ENCODE measurements around the gene IL20.

DNA sequence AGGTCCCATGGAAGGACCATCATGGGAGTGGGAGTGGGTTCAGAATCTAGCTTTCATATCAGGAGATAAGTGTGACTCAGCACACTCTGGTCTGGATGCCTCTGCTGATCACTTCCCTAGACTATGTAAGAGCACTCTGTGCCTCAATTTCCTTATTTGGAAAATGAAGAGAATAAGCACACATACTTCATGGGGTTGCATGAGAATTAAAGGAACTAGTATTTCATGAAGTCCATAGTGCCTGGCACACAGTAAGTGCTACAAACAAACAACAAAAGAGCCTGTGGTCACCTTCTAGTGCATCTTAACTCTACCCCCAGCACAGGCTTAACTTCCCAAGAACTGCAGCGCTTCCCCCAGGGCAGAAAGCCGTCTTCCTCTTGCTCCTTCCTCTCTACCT, 9.6 kb upstream of the IL20 start:
- TF ChIP-seq, protein P1, sequence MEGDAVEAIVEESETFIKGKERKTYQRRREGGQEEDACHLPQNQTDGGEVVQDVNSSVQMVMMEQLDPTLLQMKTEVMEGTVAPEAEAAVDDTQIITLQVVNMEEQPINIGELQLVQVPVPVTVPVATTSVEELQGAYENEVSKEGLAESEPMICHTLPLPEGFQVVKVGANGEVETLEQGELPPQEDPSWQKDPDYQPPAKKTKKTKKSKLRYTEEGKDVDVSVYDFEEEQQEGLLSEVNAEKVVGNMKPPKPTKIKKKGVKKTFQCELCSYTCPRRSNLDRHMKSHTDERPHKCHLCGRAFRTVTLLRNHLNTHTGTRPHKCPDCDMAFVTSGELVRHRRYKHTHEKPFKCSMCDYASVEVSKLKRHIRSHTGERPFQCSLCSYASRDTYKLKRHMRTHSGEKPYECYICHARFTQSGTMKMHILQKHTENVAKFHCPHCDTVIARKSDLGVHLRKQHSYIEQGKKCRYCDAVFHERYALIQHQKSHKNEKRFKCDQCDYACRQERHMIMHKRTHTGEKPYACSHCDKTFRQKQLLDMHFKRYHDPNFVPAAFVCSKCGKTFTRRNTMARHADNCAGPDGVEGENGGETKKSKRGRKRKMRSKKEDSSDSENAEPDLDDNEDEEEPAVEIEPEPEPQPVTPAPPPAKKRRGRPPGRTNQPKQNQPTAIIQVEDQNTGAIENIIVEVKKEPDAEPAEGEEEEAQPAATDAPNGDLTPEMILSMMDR (IDR thresholded peaks at IDR 0.05), result no peak
- no peak for TF ChIP-seq POLR2A (IDR thresholded peaks at IDR 0.05)
